ENCODE results near the gene IL21R. TPM values are rescaled to one million over a fixed set of nuclear protein-coding genes. Genes with fewer than 3 reads are reported as not detected.

The IL21R gene
- total RNA-seq, 3 donors from 2014 or later (not counting 1 experiment from before 2014, with no cell fraction given), result 24.3 to 45.7 (median 26.5) TPM

DNA sequence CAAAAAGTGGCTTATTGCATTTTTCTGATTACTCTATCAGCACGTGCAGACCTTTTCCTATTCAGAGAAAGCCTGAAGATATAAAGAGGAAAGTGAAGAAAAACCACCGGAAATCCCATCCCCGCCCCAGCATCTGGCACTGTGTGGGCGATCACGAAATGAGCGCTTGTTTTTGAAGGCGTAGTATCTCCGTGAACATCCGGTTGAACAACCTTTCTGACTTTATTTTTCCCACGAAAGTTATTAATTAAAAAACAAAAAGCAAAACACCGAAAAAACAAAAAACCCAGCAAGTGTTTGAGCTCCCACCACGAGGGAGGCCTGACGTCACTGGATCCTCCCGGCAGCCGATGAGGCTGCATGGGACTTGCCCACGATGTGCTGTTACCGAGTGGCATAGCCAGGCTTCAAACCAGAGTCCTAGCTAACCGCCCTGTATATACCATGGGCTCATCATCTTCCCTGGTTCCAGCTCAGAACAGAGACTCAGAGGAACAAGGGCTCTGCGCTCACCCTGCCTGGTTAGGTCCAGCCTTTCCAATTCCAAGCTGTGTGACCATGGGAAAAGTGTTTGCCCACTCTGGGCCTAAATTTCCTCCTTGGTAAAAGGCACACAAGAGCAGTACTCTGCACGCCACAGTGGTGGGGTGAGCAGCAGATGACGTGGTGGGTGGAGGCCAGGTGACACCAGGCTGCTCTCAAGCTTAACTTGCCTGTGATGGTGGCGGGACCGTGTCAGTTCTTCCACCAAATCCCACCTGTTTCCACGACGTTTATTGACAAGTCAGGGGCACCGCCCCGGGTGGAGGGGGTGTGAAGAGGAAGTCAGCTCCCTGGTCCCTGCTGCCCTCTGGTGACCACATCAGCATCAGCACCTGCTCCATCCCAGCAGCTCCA lies 34.3 kb upstream of the IL21R start:
- DNase-seq (peak; percentile 73 to 97), ATAC-seq (peak; percentile 85 to 88 (median 87))
- H3K9me3 ChIP-seq (ENCODE audit: control insufficient read depth, insufficient read depth, low read length), result peaks cover 5% of the 10 kb centered on the region
- Mint-ChIP-seq H3K9me3 (peaks cover 2 to 3% of the 10 kb centered on the region in 2 donors), H3K27me3 (ENCODE audit: low read depth in 2 of 2) (no peaks in the 10 kb centered on the region), H3K27ac (peak overlapping the region; percentile 94 to 95), H3K36me3 (no peaks in the 10 kb centered on the region), H3K4me1 (peaks cover 0 to 28% of the 10 kb centered on the region in 2 donors), H3K4me3 (peak overlapping the region; percentile 45)
- intact Hi-C loops (cut with micrococcal nuclease), result loop anchor here (1.0 to 5.0 kb wide), 7 partner anchors 35 to 213 kb away; partner anchors contain the start of gene IL21R
- no peaks in the 10 kb centered on the region for H3K27me3 ChIP-seq (ENCODE audit: control insufficient read depth, insufficient read depth, low read length)
- peaks cover 16% of the 10 kb centered on the region for H3K36me3 ChIP-seq (ENCODE audit: control insufficient read depth, insufficient read depth, low read length)
- H3K4me3 ChIP-seq (ENCODE audit: low read length), result peak overlapping the region; percentile 2
- peaks cover 46% of the 10 kb centered on the region for H3K4me1 ChIP-seq (ENCODE audit: control insufficient read depth, insufficient read depth, low read length)
- TF ChIP-seq CTCF (IDR thresholded peaks at IDR 0.05), result peak; percentile 65
- 2% methylated on average over 22 of the region's 27 CpGs for WGBS (ENCODE audit: insufficient coverage)
- peak overlapping the region; percentile 96 for H3K27ac ChIP-seq (ENCODE audit: low read length)

GRCh38 chr16:27368358-27368722 lies 33.6 kb upstream of the IL21R start:
- Mint-ChIP-seq H3K4me3 (no peak overlapping the region), H3K27ac (peak overlapping the region; percentile 94 to 95), H3K27me3 (ENCODE audit: low read depth in 2 of 2) (no peaks in the 10 kb centered on the region), H3K4me1 (peaks cover 0 to 28% of the 10 kb centered on the region in 2 donors), H3K36me3 (no peaks in the 10 kb centered on the region), H3K9me3 (peaks cover 2 to 3% of the 10 kb centered on the region in 2 donors)
- no peak overlapping the region for H3K4me3 ChIP-seq (ENCODE audit: low read length)
- peaks cover 10% of the 10 kb centered on the region for H3K36me3 ChIP-seq (ENCODE audit: control insufficient read depth, insufficient read depth, low read length)
- H3K4me1 ChIP-seq (ENCODE audit: control insufficient read depth, insufficient read depth, low read length), result peaks cover 52% of the 10 kb centered on the region
- DNase-seq, result no peak
- ATAC-seq, result no peak
- H3K27me3 ChIP-seq (ENCODE audit: control insufficient read depth, insufficient read depth, low read length), result no peaks in the 10 kb centered on the region
- peaks cover 5% of the 10 kb centered on the region for H3K9me3 ChIP-seq (ENCODE audit: control insufficient read depth, insufficient read depth, low read length)
- H3K27ac ChIP-seq (ENCODE audit: low read length), result peak overlapping the region; percentile 96
- intact Hi-C loops (cut with micrococcal nuclease), result loop anchor here (2.0 to 5.0 kb wide), 4 partner anchors 34 to 214 kb away; partner anchors contain the start of gene IL21R
- peak; percentile 17 for TF ChIP-seq CTCF (IDR thresholded peaks at IDR 0.05)
- 70% methylated on average over 9 of the region's 9 CpGs for WGBS (ENCODE audit: insufficient coverage)

GRCh38 chr16:27369806-27370205 lies 32.2 kb upstream of the IL21R start:
- H3K27ac Mint-ChIP-seq, result peak overlapping the region; percentile 94 to 95

More at GRCh38 chr16:27369806-27370205, 32.2 kb upstream of the IL21R start:
- Mint-ChIP-seq H3K36me3 (no peaks in the 10 kb centered on the region), H3K4me3 (no peak overlapping the region), H3K4me1 (peaks cover 0 to 23% of the 10 kb centered on the region in 2 donors), H3K9me3 (peaks cover 2 to 3% of the 10 kb centered on the region in 2 donors), H3K27me3 (ENCODE audit: low read depth in 2 of 2) (no peaks in the 10 kb centered on the region)
- Histone ChIP-seq H3K36me3 (ENCODE audit: control insufficient read depth, insufficient read depth, low read length) (no peaks in the 10 kb centered on the region), H3K4me3 (ENCODE audit: low read length) (no peak overlapping the region), H3K9me3 (ENCODE audit: control insufficient read depth, insufficient read depth, low read length) (peaks cover 5% of the 10 kb centered on the region), H3K27ac (ENCODE audit: low read length) (no peak overlapping the region), H3K4me1 (ENCODE audit: control insufficient read depth, insufficient read depth, low read length) (peaks cover 66% of the 10 kb centered on the region), H3K27me3 (ENCODE audit: control insufficient read depth, insufficient read depth, low read length) (no peaks in the 10 kb centered on the region)
- DNase-seq, result no peak
- TF ChIP-seq CTCF (IDR thresholded peaks at IDR 0.05), result no peak
- intact Hi-C loops (cut with micrococcal nuclease), result loop anchor here (2.0 to 5.0 kb wide), 4 partner anchors 32 to 215 kb away; partner anchors contain the start of gene IL21R
- no peak for ATAC-seq
- 95% methylated on average over 3 of the region's 3 CpGs for WGBS (ENCODE audit: insufficient coverage)
